ENCODE results near the gene IMMP2L.
"Not testable (repeated sequence)": the region's sequence is repeated elsewhere in the genome, so short reads cannot be mapped to it uniquely, and the experiment has no call there.

IMMP2L gene

DNA sequence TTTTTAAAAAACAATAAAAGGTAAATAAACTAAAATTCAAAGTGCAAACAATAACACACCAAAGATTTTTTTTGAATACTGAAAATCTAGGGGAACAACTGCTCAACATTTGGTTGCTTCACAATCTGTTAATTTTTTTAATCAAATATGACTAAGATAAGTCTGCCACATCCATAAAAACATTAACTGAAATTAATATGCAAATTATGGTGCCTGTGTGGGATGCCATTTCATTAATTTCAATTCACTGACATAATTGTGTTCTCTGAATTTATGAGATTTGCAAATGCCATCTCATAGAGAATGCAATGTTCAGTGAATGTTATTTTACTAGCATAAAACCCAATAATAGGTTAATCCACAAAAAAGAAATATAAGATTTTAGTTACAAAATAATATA is 237.5 kb downstream of the IMMP2L start:
- no peak for DNase-seq

GRCh38 chr7:111324228-111324627 is 238.1 kb downstream of the IMMP2L start:
- no peak for DNase-seq

GRCh38 chr7:111323670-111324069 is 238.6 kb downstream of the IMMP2L start:
- not testable (repeated sequence) for DNase-seq

DNA sequence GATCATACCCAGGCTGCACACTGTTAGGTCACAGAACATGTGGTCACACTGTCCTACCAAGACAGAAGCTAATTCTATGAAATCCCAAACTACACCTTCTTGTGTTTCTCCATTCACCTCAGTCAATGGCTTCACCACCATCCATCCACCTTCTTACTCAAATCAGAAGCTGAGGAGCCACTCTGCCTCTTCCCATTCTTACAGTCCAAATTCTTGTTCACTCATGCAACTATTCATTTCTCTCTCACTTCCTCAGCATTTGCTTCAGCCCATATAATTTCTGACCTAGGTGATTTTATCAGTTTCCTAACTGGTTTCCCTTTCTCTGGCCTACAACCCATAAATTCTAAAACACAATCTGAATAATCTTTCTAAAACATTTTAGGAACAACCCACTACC is 242.2 kb downstream of the IMMP2L start:
- no peak for DNase-seq

- DNase-seq: no peak
These were observed 249.3 kb downstream of the IMMP2L start for GRCh38 chr7:111312966-111313365.

DNA sequence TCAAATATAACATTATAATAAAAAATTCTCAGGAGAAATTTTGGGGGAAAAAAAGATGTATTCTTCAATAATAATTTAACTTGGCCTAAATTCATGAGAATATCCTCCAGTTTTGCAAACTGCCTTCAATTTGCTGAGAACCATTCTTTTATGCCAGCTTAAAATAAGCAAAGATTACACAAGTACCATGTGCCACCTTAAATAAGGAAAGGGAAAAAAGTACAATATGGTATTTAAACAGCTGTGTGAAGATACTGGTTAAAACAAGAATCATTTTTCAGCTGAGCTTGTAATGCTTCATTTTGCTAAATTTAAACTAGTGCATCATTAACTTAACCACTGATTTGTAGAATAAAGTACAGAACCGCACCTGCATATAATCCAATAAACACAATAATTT is 253.6 kb downstream of the IMMP2L start:
- DNase-seq: no peak

DNA sequence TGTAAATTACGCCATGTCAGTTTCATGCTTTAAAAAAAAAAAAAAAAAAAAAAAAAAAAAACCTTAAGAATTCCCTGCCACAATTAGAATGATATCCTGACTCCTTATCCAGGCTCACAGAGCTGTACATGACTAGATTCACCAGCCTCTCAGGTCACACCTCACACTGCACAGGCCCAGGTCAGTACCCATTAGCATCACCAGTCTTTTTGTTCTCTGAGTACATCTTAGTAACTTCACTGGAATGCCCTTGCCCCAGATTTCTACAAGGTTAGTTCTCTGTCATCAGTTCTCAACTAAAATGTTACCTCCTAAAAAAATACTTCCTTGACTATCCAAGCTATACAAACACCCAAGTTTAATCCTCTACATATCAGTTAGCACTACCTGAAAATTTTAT is 260.4 kb downstream of the IMMP2L start:
- DNase-seq: no peak

DNA sequence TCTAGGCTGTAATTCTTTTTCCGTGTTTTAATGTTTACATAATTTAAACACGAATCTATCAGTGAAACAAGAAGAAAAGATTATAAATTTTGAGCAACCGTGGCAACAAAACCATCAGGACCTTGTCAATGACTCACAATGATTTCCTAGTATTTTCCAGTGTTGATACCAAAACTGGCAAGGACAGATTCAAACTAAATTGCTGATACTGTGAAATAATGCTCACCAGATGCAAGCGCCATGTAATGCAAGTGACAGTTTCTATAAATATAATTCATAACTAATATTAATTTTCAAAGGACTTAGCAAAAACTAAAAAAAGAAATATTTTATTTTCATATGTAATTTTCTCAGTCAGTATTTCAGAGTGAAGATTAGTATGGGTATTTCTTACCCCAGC is 267.8 kb downstream of the IMMP2L start:
- no peak for DNase-seq

DNA sequence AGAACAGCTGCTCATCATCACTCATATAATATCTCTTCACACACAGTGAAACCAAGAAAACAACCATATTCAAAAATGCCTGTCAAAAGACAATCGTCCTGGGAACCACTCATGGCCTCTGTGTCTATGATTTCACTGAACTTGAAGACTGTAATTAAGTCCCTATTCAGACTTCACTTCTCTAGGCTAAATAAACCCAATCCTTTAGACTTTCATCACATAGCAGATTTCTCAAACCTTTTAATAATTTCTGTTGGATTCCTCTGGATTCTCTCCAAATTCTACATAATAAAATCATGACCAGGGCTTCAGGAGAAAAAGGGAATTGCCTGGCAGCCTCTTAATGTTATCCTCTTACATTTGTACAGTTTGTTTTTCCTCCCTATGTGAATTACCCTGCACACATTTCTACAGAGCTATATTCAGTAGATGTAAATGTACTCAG is 270.2 kb downstream of the IMMP2L start:
- DNase-seq: no peak

GRCh38 chr7:111290982-111291381 is 271.3 kb downstream of the IMMP2L start:
- DNase-seq: no peak

DNA sequence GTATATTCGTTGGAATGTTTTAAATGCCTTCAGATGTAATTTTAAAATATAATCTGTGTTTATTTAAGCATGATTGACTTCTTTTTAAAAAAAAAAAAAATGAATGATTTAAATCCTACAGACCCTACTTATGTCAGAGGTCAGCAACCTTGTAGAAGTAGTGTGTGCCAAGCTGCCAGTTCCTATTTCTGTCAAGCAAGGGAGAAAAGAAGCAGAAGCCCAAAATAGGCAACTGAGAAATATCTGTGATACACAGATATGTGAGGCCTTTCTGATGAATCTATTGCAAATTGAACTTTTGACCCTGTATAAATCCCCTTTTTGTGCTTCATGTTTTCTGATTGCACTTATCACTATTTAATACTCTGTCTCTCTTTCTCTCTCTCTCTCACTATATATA is 271.9 kb downstream of the IMMP2L start:
- no peak for DNase-seq

DNA sequence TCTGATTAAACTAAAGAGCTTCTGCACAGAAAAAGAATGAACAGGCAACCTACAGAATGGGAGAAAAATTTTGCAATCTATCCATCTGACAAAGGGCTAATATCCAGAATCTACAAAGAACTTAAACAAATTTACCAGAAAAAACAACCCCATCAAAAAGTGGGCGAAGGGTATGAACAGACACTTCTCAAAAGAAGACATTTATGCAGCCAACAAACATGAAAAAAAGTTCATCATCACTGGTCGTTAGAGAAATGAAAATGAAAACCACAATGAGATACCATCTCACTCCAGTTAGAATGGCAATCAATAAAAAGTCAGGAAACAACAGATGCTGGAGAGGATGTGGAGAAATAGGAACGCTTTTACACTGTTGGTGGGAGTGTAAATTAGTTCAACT is 273.9 kb downstream of the IMMP2L start:
- DNase-seq: not testable (repeated sequence)

- no peak for DNase-seq
These were observed 279.7 kb downstream of the IMMP2L start for GRCh38 chr7:111282626-111283025.

DNA sequence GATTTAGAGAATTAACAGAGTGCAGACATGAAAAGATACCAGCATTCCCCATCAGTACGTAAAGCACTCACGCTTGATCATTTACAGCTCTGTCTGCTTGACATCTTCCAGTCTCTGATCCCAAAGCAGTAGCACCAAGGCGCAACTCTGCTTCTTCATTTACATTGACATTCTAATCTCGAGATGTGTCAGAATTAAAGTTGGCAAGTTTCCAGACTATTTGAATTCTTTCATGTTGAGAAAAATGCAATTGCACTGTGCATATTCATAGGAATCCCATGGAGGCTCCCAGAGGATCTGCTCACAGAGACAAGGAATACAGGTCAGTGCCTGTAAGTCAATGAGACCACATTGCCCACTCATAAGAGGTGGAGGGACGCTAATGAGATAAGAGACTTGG is 287.4 kb downstream of the IMMP2L start:
- no peak for DNase-seq

DNA sequence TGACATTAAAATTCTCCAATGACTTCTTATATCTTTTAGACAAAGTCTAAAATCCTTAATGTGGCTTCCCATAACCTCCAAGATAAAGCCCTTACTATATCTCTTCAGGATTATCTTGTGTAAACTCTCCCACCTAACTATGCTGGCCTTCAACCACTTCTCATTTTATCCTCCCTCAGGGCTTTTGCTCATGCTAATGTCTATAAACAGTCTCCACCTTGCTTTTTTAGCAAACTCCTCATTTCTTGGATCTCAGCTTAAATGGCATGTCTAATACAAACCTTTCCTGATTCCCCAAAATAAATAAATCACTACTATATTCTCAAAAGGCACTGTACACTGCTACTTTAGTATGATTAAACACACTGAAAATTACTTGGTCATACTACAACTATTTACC is 290.2 kb downstream of the IMMP2L start:
- DNase-seq: no peak

DNA sequence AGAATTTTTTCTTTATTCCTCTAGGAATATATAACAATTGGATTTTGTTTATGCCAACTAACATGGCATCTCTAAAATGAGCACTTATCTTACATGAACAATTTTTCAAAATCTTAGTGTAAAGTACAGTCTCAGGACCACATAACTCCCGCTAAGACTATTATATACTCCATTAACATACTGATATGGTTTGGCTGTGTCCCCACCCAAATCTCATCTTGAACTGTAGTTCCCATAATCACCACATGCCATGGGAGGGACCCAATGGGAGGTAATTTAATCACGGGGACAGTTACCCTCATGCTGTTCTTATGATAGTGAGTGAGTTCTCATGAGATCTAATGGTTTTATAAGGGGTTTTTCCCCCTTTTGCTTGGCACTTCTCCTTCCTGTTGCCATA is 291.5 kb downstream of the IMMP2L start:
- not testable (repeated sequence) for DNase-seq

DNA sequence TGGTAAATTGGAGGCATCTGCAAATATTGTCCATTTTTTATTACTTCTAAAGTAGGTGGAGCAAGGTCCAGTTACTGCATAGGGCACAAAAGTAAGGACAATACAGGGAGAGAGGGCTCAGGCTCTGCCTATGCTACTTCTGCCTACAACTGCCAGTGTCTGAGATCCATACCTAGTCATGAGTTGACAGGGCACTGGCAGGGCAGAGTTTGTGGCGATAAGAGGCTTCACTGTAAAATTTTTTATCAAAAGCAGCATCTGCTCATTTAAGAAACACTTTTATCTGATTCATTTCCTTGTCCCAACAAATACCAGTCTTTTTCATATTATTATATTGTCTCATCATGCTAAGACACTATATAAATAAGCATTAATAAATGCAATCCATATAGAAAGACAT is 293.4 kb downstream of the IMMP2L start:
- no peak for DNase-seq

DNA sequence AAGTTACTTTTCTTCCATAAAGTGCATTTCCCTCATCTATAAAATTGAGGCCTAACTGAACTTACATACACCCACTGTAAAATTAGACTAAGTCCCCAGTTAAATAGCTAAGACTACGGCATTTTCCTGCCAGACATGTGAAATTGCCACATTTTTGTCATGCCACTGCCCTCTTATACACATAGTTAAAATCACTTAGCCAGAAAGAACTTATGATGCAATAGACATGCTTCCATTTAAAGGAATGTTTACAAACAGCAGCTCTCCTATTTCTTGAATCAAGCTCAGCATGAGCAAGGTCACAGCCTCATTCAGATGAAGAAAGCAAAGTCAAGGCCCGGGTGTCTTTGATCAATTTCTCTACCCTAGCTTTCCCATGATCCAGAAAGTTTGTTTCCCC is 295.7 kb downstream of the IMMP2L start:
- DNase-seq: no peak

- DNase-seq: no peak
These were observed 296.9 kb downstream of the IMMP2L start for GRCh38 chr7:111265394-111265793.

GRCh38 chr7:111264981-111265380 is 297.3 kb downstream of the IMMP2L start:
- no peak for DNase-seq

- no peak for DNase-seq
These were observed 298.0 kb downstream of the IMMP2L start for GRCh38 chr7:111264111-111264868.

DNA sequence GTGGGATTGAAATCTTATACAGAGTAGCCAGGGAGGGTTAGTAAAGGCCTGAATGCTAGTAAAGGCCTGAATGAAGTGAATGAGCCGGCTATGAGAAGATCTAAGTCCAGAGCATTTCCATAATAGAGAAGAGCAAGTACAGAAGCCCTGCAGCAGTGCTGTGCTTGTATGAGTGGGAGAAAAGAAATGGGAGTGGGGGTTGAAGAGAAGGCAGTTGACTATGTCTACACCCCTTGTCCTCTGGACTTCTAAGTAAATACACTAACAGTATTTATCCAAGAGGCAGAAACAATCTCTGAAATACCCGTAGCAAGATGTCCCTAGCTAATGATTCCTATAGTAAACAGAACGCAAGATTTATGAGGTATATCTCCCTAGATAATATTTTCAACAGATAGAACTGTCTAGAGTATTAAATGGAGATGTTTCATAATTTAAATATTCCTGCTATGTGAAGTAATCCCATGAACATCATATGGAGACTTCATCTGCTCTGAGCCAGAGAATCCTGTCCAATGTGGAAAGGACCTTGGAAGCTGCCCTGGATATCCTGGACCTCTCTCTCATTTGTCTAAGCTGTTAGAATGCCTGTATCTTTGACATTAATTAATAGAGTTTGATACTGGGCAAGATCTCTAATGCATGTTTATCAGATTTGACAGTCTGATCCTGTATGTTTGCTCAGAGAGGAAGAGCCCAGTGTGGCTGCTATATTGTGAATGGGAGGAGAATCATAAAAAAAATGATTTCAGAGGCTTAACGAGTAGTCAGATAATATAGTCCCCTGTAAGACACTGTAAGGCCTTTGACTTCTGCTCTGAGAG is 299.8 kb downstream of the IMMP2L start:
- no peak for DNase-seq

GRCh38 chr7:111261496-111261895 is 300.8 kb downstream of the IMMP2L start:
- no peak for DNase-seq

GRCh38 chr7:111259991-111260390 is 302.3 kb downstream of the IMMP2L start:
- DNase-seq: no peak

All from stimulated activated CD4-positive, alpha-beta T cell treated with anti-CD3 and anti-CD28 coated beads, Interleukin-4, amount 100 ng/mL, for 24 hours (primary cell).